ENCODE data around the gene SLIT3.
A peak's percentile ranks its signal among the peaks of the same experiment; 100 is the strongest.

Gene SLIT3

DNA sequence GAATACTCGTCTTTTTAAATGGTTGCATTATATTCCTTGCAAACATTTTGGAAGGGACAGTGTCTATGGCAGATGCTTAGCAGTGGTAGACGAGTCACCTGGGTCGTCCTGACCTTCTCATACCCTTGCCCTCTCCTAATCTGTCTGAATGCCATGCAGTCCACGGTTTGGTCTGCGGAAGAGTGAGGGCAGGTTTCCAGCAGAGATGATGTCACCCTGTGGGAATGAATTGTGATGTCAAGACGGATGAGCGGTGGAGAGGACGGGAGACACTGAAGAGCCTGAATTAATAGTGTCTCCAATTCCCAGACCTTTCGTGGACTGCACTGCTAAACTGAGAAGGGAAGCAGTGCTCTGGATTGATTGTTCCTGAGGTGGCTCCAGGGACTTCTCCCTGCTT is 392.7 kb downstream of the SLIT3 start:
- DNase-seq = no peak

DNA sequence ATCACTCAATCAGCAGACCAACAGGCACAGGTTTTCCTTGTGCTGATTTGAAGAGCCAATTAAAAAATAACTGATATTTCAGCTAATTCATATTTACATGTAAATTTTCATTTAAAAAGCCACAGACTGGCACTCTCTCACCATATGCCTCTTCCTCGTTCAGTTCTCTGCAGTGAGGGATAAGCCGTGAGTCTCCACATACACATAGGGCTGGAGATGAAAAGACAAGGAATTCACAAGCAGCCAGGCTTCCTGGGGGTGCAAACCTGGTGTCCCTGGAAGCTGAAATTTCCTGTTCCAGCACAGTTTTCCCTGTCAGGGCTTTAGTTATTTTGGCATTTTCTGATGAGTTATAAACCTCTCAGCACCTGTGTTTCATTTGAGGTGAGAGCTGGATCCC is 397.9 kb downstream of the SLIT3 start:
- DNase-seq = no peak

DNA sequence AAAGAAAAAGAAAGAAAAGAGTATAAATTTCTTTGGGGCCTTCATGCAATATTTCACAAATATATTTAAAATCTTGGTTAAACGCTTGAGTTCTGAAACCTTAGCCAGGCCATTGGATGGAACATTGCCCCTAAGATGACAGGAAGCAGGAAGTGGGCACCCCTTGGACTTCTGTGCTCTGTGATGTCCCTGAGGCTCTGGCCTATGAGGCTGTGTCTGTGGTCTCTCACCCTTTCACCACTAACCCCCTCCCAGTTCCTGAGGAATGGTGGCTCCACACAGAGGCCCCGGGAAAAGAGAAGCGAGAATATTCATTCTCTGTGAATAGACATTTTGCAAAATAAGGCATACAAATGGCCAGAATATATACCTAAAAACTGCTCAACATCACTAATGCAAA is 401.3 kb downstream of the SLIT3 start:
- no peak for DNase-seq

DNA sequence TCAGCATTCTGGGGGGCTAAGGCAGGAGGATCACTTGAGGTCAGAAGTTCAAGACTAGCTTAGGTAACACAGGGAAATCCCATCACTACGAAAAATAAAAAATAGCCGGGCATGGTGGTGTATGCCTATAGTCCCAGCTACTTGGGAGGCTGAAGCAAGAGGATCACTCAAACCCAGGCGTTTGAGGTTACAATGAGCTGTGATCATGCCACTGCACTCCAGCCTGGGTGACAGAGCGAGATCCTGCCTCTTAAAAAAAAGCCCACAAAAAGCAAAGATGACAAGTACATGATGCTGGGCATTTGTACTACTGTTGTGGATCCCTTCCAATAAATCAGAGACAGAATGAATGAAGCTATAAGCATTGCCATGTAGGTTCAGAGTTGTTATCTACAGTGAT is 401.7 kb downstream of the SLIT3 start:
- no peak for DNase-seq

DNA sequence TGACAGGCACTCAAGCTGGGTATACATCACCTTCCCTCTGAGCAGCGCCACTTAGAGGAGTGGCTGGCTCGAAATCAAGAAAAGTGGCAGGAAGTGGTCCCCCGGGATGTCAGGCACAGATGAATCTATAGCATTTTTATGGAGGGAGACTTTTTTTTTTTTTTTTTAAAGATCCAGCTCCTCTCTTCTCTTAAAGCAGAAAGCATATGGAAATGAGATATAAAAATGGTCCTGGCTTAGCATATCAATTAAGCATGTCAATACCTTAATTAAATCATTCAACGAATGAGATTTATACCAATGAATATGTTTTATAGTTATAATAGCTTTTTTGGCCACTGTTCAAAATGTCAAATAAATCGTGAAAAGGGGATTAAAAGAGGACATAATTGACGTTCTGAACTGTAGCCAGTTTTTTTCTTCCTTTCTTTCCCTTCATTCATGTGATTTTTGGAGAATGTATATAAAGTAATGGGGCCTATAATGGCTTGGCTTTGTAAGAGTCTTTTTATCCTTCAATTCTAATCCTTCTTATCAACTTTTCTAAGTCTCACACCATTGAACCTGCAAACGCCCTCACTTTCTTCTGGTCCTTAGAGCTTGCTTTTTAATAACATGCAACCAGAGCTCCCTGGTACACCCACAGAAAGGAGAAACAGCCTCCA is 402.6 kb downstream of the SLIT3 start:
- peak; percentile 87 for DNase-seq

DNA sequence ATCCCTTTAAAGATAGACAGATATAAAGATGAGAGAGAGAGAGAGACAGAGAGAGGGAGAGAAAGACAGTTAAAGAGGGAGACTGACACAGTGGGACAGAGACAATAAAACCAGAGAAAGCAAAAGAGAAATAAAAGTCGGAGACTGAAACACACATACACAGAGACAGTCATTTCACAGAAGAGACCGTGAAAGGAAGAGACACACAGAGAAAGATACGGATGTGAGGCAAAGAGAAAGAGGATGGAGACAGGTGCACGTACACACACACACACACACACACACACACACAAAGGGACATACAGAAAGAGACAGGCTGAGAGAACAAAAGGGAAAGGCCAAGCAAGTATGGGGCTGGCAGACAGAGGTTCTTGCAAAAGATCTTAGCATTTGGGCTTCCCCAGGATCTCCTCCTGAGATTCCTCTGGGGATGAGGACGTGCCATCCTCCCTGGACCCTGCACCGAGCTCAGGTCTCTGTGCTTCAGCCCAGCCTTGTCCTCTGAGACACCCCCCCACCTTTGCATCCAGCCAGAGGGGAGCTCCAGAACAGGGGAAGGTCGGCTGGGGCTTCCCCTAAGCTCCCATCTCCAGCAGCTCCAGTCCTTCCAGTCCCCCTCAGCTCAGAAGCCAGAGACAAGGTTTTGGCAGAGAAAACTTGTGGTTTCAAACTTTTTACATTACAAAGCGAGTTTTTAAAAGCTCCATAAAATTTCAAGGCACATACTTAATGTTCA is 403.4 kb downstream of the SLIT3 start:
- DNase-seq = peak; percentile 28

DNA sequence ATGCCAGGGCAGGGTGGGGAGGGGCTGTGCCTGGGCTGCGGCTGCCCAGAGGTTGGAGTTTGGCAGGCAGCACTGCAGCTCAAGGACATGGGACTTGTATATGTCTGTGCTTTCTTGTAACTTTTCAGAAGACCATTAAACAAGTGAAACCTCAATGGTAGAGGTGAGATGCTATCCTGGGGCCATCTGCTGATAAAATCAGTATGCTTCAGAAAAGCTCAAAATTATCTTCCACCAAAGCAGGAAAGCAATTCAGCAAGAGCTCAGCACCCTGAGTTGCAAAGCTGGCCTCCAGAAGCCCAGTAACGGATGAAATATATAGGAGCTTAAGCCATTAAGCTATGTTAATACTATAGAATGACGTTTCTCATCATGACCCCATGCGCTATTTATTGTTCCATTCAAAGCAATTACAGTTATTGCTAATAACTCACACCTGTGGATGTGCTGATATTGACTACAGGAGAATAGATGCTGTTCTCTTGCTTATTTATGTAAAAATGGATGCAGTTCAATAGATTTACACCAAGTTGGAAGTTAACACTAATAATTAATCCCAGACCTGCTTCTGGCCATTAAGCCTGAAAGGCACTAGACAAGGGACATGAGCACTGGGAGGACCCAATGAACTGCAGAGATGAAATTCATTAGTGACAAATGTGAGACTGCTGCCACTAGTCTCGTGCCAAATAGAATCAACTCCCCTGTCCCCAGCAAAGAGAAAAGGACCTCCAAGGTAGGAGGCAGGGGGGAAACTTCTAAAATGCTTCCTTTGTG is 405.5 kb downstream of the SLIT3 start:
- DNase-seq = no peak

DNA sequence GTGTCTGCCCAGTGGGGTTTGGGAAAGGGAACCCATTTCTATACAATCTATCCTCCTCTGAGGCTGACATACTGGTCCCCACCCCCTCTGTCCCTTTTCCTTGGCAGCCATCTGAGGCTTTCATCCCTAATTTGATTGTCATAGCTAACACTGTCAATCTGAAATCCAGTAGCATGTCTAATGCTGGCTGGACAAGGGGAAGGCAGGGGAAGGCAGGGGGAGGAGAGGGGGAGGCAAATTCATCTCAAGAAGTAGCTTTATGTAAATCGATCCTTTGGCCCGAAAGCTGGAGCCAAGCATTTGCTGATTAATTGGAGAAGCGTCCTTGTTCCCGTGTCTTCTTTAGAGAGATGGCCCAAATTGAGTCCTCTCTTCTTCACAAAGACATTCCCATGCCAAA is 407.7 kb downstream of the SLIT3 start:
- DNase-seq = no peak

DNA sequence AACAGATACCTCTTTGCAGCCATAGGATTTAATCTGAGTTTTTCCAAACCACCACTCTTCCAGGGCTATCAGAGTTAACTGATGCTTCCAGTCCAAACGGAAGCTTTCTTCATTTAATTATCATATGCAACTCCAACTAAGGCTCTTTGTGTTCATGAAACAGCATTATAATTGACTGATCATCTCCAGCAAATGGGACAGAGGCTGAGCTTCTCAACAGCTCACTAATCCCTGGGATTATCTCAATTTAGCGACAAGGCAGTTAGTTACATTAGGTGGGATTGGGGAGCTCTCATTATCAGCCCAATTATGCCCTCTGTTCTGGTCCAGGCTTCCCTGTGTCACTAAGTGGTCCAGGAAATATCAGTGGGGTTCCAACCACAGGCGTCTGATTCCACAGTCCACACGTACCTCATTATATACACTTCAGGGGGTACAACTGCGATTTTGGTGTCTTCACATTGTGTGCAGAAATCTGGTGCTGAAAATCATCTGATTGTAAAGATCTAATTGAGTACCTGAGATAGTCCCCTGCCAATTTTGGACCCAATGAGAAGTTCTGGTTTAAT is 408.2 kb downstream of the SLIT3 start:
- DNase-seq = no peak

DNA sequence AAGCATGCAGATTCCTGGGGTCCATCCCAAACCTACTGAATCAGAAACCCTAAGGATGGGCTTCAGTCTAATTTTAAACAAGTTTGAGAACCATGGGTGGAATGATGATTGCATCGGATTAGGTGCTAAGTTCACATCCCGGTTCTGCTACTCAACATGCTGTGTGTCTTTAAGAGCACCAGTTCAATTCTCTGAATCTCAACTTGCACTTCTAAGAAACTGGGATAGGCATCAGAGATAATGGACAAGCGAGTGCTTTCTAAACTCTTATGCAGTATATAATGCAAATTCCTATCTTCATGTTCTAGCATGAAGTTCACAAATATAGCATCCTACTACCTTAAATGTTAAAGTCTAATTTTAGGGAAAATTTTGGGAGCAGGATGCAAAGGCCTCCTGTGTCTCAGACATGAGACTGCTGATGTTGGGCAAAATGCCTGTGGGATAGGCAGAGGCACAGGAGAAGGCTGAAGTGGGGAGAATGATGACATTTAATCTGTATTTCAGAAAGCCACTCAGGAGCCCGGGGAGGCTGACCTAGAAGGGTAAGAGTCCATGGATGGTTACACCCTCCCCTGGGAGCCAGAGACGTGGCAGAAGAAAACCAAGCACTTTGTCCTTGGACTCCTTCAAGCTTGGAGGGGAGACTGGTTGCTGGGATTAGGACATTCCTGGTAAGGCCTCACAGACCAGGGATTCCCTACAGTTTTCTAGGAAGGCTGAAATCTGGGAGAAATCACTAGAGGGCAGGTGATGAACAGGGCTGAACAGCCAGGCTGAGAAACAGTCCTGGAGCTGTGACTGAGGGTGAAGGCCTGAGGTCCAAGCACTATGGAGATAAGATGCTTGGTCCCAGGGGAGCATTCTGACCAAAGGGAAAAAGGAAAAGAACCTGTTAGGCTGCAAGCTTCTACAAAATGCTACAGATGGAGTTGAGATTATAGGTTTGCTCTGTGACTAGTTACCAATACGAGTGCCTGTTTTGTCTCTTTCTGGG is 409.8 kb downstream of the SLIT3 start:
- no peak for DNase-seq

DNA sequence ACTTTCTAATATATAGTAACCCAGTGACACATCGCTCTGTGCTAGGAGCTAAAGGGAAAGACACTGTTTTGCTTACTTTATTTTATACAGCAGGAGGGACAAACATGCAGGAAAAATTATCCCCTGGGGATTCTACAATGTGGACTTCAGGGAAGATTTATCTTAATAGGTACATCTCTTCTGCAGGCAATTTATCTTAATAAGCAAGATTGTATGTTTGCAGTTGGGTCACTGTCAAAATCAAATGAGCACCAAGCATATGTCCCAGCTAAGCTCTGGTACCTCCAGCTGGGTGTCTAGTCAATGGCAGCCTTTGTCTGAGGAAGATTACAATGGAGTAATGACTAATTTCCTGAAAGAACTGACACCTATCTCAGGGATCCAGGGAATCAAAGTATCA is 411.9 kb downstream of the SLIT3 start:
- DNase-seq = no peak

DNA sequence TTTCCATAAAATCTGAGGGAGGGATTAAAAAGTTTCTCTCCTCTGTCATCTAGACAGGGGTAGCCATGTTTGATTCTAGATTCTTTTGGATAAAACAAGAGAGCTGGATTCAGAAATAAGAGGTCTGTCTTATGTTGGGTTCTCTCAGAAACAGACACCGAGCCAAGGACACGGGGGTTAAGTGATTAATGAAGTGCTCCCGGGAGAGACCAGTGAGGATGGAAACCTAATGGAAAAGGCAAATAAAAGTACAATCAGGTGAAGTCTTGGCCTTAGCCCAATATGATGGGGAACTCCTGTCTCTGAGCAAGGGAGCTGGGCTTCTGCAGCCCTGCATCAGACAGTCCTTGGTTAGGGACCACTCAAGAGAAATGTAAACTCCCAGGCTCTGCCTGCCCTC is 413.0 kb downstream of the SLIT3 start:
- no peak for DNase-seq

DNA sequence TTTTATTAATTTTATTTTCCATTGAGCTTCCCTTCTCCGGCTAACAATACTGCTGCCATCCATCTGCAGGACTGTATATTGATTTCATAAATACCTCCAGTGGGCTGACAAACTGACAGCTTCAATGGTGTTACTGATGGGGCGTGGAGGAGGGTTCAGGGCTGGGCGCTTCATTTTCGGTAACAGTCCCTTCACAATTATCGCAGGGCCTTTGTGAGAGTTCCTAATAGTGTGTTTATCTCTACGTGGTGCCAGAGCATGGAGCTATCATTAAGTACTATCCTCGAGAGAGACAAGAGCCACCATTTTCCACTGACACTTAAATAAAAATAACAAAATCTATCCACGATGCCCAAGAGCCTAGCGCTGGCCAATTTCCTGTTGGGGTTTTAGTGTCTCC is 414.8 kb downstream of the SLIT3 start:
- DNase-seq = no peak

DNA sequence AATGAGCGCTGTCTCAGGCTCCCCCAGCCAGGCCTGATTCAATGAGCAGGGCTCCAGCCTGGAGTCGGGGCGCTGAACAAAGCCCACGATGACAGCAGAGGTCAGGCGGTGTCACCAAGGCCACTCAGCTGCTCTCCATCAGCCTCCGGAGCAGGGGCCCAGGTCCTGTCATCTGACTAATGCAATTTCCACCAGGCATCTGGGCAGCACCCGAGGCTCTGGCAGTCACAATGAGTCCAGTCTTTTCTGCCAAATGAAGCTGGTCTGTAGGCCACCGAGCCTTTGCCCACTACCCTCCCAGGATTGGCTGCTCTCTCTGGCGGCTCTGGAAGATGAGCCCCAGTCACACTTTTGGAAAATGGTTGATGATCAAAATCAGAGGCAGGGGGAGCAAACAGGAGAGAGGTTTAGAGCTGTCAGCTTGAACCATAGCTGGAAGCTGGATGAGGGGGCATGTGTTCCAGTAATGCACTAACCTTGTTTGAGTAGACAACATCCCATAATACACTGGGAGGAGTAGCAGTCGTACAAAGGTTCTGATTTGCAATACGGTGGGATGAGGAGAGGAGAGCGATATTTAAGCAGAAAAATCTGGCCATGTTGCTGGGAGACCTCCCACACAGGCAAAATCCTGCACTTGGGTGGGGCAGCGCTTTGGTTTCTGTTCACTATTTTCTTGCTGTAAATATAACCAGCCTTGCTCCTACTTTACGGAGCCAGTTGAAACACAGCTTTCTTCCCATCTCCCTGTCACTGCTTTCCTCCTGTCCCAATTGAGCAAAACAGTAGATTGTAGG is 415.4 kb downstream of the SLIT3 start:
- DNase-seq = no peak

DNA sequence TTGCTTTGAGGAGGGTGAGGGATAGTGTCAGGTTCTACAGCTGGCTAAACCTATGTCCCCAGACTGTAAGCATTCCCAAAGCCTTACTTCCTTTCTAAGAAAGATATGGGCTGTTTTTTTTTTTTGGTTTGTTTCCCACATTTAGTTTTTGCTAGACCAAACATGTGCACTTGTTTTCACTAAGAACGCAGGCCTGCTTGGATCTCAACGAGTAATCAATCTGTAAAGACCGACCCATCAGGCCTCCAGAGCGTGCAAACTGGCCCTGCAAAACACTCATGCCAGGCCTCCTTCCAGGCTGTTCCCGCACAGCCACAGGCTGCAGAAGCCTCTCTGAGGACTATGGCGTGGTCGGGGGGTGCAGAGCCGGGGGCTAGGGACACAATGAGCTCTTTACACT is 416.9 kb downstream of the SLIT3 start:
- no peak for DNase-seq

DNA sequence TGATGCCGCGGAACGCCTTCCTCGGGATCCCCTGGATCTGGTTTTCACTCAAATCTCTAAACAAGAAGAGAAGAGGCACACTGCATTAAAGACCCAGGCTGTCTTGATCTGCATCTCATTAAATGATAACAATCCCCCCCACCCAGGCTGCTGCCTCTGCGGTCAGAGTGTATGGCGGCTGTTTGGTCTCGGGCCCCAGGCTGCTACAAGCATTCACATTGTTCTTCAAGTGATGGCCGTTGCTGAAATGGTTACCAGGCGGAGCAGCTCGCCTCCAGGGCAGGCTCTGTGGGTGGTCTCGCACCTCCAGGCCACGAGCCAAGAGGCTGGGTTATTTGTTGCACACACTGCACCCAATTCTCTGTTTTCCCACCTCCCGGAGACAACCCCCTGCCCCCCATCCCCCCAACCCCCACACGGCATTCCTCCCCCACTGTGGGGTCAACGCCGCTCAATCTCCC is 417.6 kb downstream of the SLIT3 start:
- no peak for DNase-seq

DNA sequence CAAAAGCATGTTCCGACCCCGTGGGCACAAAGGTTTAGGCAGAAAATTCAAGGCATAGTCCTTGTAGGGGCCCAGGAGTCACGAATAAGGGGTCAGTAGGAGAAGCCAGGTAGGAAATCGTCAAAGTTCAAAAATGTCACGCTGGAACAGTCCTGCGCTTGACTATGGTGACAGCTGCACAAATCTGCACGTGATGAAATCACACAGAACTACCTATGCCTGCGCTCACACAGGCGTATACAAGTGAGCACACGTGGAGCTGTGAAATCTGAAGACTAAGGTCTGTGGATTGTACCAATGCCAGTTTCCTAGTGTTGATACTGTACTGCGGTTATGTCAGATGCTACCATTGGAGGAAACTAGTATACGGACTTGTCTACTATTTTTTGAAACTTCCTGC is 418.7 kb downstream of the SLIT3 start:
- DNase-seq = no peak

DNA sequence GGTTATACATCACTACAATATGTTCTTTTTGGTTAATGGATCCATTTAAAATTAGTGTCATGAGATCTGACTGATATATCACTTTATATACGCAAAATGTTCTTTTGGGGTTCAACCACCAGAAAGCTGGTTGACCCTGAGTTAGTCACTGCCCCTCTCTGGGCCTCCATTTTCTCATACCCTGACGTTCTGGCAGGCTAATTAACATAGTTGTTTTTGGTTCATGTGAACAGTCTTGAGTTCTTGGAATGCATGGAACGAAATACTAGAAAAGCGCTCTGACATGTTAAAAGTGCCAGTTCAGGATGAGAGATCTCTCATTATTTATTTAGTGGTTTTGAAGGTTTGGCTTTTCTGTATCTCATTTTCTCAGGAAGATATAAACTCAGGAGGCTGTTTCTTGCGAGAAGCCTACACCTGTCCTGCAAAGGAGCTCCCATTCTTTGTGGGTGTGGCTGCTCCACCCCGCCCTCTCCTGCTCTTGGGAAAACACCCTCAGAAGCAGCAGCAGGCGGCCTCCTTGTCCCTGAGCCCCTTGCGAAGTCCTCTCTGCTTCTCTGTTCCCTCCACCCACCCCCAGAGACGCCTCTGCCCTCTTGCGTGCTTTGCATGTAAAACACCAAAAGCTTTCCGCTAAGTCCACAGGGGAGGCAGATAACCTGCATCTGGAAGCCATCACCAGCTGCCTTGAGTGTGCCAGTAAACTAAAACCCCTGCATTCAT is 419.4 kb downstream of the SLIT3 start:
- no peak for DNase-seq

DNA sequence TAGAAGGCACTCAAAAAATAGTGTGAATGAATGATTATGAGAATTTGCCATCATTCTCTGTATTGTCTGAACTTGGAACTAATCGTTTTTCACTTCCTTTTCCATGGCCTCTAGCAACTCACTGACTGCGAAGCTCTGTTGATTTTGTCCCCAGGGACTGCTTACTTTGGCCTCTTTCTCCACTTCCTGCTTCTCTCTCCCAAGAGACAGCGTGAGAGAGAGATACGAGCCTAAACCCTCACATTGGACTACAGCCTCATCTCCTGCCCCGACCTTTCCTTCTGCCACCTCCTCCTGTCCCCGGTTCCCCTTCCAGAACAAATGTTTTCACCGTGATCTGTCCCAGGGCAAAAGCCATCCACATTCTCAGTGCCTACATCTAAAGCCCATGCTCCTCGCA is 421.0 kb downstream of the SLIT3 start:
- peak; percentile 1 for DNase-seq

DNA sequence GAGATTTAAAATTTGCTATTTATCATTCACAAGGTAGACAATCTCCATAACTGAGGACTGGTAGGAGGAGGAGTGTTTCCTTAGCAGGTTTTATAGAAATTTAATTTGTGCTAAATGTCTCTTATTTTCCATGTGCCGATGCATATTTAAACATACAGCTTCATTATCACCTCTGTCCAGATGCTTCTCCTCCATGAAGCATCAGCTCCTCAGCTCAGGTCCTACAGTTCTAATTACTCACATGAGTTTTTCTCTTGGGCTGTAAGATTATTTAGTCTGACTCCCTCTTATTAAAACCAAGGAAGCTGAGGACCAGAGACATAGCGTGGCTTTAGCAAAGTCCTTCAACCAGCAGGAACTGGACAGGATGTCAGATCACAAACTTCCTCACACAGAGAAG is 421.6 kb downstream of the SLIT3 start:
- no peak for DNase-seq

Measured in NCI-H1092 treated with DMSO at 0.1 percent for 48 hours (cell line).